ENCODE results near the gene KLHDC8B.

Gene KLHDC8B

DNA sequence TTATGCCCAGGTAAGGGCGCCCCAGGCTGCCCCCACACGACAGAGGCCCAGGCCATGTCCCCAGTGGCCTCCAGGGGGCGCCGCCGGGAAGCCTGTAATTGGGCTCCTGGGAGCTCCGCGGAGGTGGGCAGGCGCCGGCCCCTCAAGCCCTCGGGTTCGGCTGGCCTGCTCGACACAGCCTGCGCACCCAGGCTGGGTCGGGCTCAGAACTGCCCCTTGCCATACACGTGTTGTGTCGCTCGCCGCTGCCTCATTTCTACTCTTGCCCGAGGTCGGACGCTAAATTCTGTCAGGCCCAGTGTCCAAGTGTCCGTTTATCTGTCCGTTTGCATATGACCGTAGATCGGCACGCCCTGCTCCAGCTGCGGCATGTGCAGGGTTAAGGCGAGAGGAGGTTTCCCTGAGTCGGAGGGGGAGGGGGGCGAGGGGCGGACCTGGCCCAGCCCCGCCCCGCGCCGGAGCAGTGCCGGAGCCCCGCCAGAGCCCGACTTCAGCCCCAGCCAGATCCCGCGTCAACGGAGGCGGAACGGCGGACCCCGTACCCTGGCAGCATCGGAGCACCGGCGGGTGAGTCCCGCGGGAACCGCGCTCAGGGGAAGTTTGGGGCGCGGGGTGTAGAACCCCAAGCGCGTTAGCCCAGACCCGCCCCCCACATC is at the start of gene KLHDC8B:
Gene KLHDC8B, plus strand, starts transcription at position 480 of the 656 bp plus-strand sequence. CDS start 1,172 bp downstream, outside the sequence.
- DNase-seq (ENCODE audit: low spot score), result peak; percentile 96

DNA sequence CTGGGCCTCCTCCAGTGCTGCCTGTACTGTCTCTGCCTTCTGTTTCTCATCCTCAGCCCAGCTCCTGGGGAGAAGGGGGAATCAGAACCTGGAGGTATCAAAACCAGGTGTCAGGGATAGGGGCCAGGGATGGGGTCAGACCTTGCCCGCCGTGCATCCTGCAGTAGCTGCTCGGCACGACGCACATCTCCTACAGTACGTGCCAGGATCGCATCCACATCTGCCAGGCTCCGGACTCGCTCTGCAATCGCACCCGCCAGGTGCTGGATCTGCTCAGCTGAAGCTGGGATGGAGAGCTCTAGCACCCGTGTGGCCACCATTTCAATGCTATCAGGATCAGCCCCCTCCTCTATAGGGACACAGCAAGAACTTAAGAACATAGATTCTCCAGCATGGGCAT is 49.4 kb upstream of the KLHDC8B start:
- no peak for DNase-seq (ENCODE audit: low spot score)

DNA sequence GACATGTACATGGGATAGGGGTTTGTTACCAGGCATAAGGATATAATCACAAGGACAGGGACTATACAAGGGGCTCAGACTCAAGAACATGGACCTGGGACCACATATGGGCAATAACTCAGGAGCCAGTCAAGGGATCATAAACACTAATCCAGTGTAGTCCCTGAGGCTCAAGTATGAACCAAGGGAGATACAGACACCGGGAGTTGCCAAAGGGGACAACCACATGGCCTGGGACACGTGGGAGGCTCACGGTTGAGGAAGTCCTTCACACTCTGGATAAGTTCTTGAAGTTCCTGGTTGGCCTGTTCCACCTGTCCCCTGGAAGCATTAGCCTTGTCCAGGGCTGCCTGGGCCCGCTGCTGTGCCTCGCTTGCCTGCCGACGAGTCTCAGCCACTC is 48.9 kb upstream of the KLHDC8B start:
- DNase-seq (ENCODE audit: low spot score), result no peak

DNA sequence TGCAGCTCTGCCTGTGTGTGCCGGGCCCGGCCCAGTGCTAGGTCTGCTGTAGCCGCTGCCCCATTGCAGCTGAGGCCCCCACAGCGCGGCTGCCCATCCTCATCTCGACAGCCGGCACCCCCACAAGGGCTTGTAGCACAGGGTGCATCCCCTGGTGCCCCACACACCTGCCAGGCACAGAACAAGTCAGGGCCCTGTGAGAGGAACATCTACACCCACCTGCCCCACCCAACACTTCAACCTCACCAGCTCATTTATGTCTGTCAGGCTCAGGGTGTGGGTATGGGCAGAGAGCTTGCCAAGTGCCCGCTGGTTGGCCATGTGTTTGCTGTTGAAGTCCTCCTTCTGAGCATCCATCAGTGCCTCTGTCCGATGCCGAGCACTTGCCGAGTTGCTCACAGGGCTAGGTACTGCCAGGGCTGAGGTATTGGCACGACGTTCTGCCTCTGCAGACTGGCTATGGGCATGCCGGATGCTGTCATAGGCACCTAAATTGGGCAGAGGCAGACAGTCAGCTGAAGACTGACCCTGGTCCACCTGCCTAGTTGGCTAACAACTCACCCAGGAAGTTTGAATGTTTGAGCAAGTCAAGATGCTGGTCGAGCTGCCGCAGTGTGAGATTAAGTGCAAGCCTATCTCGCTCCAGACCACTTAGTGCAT is 48.4 kb upstream of the KLHDC8B start:
- DNase-seq (ENCODE audit: low spot score), result no peak

DNA sequence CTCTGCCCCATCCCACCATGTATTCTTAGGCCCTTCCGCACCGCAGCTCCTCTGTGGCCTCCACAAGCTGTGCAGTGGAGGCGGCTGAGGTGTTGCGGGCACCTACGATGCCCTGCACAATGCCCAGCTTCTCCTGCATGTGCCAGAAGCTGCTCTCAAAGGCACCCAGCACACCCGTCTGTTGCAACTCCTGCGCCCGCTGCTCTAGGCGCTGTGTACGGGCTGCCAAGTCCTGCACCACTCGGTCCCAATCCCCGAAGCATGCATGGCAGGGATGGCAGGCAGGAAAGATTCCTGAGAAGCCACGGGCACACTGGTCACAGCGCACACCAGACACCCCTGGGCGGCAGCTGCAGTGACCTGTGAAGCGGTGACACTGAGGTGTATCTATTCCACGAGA is 47.7 kb upstream of the KLHDC8B start:
- DNase-seq (ENCODE audit: low spot score), result no peak

DNA sequence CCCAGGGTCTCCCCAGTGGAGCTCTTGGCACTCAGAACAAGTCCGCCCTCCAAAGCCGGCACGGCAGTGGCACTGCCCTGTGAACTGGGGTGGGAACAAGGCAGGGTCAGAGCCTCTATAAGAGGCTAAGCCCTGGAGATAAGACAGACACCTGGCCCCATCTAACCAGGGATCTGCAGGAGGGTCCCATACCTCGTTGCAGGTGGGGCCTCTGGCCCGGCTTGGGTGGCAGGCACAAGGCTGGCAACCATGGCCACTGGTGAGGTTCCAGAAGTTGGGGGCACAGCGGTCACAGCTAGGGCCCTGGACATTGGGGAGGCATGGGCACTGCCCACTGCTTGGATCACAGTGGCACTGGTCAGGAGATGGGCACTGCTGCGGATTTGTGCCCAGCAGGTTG is 47.2 kb upstream of the KLHDC8B start:
- no peak for DNase-seq (ENCODE audit: low spot score)

DNA sequence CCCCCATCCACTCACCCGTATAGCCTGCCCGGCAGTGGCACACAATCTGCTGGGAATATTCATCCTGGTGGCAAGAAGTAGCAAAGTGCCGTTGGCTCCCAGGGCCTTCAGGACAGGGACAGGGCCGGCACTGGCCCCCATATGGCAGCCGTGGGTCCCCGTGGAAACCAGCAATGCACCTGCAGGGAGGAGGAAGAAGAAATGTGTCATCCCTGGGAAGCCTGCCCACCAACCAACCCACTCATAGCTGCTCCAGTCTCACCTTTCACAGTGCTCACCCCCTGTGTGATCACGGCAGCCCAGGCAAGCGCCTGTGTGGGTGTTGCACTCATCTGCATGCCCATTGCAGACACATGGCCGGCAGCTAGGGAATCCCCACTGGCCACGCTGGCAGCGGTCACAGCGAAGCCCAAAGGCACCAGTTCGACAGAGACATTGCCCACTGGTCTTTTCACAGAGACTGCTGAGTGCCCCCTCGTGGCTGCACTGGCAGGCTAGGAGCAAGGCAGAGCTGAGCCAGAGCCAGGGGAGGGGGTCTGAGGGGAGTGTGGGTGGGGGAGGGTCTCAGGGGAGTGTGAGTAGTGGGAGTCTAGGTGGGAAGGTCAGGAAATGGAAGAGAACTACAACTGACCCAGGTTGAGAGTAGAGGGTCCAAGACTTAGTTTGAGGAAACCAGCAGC is 46.3 kb upstream of the KLHDC8B start:
- no peak for DNase-seq (ENCODE audit: low spot score)

DNA sequence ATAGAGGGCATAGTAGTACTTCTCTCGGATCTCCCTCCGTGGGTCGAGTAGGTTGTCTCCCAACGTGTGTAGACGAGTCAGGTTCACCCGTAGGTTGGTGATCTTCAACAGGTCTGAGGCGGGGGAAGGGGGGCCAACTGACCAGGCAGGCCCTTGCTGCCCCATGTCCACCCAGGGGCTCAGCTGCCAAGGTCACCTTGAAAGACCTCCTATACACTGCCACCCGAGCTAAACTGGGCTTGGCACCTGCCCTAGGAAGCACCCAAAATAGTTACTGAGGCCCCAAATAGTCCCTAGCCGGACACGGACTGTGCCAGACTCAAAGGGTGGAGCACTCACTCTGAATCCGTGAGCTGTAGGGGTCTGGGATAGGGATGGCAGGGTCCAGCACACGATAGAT is 40.4 kb upstream of the KLHDC8B start:
- no peak for DNase-seq (ENCODE audit: low spot score)

DNA sequence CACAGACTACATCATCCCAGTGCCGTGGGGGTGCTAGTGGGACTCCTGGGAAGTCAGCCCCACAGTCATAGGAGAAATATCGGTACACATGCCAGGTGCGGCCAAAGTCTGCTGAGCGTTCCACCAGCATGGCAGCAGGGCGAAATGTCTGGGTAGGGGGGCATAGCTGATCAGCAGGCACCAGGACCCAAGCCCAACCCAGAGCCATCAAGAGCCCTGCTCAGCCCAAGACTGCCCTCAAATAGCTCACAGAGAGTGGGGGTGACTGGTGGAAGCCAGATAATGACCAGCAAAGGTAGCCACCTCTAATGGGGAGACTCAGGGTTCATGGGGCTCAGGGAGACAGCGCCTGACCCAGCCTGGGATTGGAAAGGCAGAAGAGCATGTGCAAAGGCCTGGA is 39.8 kb upstream of the KLHDC8B start:
- no peak for DNase-seq (ENCODE audit: low spot score)

DNA sequence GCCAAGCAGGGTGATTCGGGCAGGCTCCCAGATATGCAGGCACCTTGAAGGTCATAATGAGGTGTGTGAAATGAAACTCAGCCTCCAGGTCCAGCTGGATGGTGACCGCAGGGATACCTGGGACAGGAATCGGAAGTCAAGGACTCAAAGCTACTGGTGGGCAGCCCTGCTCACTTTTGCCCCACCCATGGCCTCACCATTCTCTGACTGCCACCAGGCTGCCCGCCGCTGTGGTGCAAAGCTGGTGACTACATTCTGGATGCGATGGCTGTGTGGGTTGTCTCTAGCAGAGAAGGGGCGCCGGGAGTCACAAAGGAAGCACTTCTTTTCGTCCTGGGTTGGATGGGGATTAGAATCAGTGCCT is 39.3 kb upstream of the KLHDC8B start:
- DNase-seq (ENCODE audit: low spot score), result peak; percentile 14

DNA sequence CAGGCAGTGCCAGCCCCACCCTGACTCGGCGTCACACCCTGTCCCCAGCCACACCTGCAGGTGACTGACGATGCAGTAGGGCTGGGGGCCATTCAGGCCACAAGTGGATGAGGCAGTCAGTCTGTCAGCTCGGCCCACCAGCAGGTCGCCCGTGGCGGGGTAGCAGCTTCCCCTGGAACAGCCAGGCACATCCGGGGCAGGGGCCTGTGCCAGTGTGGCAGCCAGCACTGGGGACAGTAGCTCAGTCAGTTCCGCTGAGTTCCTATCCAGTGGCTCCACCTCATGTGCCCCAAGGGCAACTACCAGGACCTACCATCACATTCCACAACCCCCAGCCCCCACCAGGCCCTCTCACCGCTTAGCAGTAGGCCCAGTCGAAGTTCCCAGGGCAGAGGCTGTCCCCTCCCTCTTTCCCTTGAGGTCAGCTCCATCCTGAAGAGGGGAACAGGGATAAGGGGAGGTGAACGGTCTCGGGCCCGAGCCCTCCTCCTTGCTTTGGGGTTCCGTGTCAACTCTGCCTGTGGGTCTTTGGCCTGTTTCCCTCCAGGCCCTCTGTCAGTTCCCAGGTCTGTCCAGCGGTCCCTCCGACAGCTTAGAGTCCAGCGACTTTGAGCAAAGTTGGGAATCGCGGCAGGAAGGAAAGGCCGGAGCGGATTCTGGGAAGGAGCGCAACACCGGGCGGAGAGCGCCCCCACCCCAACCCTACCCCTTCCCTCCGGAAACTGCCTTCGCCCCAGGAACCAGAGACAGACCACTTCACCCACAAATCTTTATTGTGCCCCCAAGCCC is 38.8 kb upstream of the KLHDC8B start, which contains the start of gene LAMB2:
Gene LAMB2, minus strand, starts transcription at position 614 of the 789 bp plus-strand sequence. Its CDS starts 183 bp downstream, at position 431.
- peak; percentile 89 for DNase-seq (ENCODE audit: low spot score)

DNA sequence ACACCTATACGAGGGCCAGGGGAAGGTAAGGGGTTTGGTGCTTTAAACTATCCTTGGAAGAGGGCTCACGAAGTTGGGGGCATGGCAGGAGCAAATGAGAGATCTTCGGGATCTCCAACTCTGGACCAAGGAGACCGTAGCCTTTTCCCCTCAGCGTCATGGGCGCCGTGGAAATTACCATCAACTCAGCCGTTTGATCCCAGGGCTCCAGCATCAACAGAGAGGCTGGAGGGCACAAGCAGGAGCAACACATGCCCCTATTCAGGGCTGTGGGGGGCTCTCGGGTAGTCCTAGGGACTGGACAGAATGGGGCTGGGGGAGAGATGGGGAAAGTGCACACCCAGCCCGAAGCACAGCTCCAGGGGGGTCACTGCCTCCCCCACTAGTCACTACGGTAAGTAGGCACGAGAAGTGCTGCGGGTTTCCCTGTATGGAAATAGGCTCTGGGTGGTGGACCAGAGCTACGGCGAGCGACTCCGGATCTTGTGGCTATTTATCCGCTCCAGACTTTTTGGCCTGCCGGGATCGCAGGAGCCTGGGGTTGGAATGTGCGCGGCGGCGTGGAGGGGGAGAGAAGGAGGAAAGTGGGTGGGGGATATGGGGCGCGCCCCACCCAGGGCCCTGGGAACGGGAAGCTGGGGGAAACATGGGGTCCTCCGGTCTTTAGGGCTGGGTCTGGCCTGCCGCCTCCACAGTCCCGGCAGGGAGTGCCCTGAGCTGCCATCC is 38.0 kb upstream of the KLHDC8B start:
- peak; percentile 94 for DNase-seq (ENCODE audit: low spot score)

DNA sequence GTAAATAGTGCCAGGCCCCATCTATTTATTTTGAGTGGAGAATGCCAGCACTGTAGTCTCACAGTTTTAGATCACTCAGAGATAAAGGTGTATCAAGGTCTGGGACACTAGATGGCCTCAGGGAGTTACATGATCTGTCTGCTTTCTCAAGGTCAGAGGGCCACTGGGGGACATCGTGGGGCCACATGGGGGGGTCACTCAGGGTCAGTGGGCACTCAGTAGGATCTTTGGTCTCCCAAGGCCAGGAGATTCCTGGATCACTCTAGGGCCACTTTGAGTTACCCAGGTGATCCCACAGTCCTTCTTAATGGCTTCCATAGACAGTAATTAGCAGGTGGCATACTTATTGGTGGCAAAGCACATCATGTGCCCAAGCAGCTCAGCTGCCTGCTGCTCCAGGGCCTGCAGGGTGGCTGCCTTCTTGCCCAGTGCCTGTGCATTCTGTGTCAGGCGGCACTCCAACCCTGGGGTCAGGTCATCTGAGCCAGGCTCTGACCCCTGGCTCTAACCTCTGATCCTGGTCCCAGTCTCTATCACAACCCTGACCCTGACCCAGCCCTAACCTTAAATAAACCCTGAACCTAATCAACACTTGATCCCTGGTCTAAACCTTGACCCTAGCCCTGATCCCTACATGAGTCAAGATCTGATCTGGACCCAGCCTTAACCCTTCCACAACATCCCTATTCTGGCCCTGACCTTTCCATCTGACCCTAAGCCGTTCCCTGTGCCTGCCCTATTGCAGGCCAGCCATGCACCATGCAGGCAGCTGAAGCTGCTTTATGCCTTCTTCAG is 36.7 kb upstream of the KLHDC8B start:
- DNase-seq (ENCODE audit: low spot score), result no peak

DNA sequence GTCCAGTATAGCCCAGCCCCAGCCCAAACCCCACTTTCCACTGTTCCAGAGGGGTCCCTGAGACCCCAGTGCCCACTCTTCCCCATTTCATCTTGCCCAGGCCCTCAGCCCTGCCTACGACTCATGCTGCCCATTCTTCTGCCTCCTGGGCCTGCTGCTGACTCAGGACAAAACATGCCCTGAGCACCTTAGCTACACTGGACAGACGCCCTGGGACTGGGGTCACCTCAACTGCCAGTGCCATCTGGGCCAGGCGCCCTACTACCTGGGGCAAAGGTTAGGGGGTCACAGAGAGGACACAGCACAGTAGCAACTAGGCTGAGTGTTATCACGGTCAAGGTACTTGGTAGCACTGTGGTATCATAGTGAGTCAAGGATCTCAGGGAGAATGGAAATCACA is 35.9 kb upstream of the KLHDC8B start:
- no peak for DNase-seq (ENCODE audit: low spot score)

DNA sequence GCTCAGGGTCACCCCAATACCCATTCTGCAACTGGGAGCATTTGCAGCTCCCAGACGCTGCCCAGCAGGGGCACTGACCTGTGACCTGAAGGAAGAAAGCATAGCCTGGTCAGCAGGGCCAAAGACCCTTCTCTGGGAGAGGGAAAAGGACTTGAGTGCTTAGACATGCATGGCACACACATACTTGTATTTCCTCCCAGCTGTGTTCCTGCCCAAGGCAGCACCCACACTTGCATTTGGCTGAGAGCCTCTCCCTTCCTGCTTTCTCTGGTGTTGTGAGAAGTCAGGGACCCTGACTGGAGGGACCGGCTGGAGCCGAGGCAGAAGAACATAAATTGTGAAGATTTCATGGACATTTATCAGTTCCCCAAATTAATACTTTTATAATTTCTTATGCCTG is 31.3 kb upstream of the KLHDC8B start:
- no peak for DNase-seq (ENCODE audit: low spot score)

DNA sequence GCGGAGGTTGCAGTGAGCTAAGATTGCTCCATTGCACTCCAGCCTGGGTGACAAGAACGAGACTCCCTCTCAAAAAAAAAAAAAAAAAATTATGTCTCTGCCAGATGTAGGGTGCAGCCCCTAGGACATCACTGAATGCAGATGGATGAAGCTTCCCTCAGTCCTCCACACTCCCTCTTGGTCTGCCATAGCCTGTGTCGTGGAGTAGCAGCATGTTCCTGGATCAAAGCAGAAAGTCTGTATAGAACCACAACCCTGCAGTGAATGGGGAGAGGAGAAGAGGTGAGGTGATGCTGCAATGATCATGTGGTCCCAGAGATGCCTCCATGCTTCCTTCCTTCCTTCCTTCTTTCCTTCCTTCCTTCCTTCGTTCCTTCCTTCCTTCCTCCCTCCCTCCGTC is 23.2 kb upstream of the KLHDC8B start:
- no peak for DNase-seq (ENCODE audit: low spot score)

DNA sequence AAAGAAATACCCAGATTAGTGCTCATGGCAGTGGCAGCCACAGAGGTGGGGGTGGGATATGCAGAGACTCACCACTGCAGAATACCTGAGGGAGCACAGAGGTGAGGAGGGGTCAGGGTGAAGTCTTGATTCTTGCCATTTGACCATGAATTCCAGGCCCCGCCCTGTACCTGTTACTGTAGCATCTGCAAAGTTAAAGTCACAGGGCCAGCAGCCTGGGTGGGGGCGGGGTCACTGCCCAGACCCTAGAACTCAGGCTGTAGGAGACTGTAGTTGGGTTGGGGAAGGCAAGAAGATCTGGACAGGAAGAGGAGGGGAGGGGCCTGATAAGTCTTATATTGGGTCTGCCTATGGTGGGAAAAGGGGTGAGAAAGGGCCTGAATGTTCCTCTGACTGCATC is 19.8 kb upstream of the KLHDC8B start:
- no peak for DNase-seq (ENCODE audit: low spot score)

DNA sequence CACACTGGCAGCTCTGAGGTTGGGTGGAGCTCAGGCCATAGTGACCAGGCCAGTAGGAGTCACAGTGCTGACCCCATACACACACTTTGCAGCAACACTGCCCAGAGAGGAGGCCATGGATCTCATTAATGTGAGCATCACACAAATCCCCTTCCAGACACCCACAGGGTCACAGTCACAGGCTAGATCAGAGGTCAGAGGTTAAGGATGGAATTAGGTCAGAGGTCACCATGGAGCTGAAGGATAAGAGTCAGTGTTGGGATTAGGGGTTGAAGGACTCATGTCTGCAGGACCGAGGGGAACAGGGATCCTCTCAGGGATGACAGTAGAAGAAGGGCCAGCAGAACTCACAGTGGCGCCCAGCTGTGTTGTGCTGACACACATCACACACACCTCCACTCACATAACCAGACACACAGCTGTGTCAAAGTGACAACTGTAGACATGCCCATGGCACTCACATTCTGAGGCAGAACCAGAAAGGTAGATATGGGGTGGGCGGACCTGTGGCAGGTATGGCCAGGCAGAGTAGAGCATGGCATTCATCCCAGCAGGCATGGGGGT is 18.0 kb upstream of the KLHDC8B start:
- no peak for DNase-seq (ENCODE audit: low spot score)

DNA sequence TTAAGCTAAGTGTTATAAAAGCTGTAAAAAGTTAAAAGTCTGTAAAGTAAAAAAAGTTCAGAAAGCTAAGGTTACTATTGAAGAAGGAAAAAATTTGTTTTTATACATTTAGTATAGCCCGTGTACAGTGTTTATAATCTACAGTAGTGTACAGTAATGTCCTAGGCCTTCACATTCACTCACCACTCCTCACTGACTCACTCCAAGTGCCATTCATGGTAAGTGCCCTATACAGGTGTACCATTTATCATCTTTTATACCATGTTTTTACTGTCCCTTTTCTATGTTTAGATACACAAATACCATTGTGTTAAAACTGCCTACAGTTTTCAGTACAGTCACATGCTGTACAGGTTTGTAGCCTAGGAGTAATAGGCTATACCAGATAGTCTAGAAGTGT is 14.1 kb upstream of the KLHDC8B start:
- DNase-seq (ENCODE audit: low spot score), result no peak

DNA sequence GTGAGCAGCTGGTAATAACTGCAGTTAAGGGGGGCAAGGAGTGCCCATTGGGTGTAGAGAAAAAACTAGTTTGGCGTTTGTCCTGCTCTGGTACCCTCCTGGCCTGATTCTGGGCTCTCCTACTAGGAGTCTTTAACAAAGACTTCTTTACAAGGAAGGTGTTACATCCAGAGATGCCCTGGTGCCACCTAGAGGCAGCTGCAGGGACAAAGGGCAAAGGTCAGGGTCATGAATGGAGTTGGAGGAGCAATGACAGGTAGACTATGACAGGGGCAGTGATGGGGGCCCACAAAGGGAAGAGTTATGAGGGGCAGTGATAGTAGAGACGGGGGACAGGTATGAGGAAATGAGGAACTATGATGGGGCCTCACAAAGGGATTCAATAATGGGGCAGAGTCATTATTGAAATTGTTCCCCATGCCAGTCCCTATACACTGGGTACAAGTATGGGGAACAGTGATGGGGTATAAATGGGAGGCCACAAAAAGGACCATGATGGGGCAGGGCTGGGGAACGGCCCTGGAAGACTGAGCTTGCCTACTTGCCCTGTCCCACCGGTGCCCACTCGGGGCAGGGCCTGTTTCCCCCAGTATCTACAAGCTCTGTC is 13.2 kb upstream of the KLHDC8B start:
- no peak for DNase-seq (ENCODE audit: low spot score)

All from GM03348 (cell line).